Suppressor macrophage (primary cell): ENCODE data around the gene RTP1.
"Not testable (repeated sequence)": the region's sequence is repeated elsewhere in the genome, so short reads cannot be mapped to it uniquely, and the experiment has no call there.

Experiments
- DNase-seq, 4 experiments: peaks; one replicate each; pipeline ENCODE4 v3.0.0-alpha.2; 2020 to 2022

RTP1 gene

DNA sequence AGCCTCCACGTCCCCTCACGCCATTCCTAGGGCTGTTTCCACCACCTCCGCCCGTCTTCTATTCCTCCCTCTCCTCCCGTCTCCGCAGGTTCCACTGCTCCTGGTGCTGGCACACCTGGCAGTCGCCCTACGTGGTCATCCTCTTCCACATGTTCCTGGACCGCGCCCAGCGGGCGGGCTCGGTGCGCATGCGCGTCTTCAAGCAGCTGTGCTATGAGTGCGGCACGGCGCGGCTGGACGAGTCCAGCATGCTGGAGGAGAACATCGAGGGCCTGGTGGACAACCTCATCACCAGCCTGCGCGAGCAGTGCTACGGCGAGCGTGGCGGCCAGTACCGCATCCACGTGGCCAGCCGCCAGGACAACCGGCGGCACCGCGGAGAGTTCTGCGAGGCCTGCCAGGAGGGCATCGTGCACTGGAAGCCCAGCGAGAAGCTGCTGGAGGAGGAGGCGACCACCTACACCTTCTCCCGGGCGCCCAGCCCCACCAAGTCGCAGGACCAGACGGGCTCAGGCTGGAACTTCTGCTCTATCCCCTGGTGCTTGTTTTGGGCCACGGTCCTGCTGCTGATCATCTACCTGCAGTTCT lies 2.3 kb downstream of the RTP1 start:
- not testable (repeated sequence) for DNase-seq

DNA sequence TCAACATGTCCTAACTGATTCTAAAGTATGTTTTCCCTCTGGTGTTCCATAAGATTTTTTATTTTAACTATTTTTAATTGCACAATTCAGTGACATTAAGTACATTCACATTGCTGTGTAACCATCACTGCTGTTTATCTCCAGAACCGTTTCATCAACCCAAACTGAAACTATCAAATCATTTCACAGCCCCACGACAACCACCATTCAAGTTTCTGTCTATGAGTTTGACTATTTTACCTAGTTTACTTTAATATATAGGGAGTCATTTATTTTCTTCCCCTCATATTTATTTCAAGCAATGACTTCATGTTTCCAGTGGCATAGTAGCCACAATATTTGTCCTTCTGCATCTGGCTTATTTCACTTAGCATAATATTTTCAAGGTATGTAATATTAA lies 8.4 kb downstream of the RTP1 start:
- no peak for DNase-seq

DNA sequence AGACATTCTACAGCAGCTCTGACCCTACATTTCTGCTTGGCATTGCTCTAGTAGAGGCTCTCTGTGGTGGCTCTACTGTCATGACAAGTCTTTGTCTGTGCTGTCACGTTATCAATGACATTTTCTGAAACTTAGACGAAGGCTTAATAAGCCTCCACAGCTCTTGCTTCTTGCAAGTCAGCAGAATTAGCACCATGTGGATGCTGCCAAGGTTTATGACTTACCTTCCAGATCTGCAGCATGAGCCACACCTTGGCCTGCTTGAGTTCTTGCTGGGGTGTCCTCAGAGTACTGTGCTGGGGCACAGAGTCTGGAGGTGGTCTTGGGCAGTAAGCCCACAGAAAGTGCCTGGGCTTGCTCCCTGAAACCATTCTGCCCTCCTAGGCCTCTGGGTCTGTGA lies 9.8 kb downstream of the RTP1 start:
- DNase-seq = no peak

DNA sequence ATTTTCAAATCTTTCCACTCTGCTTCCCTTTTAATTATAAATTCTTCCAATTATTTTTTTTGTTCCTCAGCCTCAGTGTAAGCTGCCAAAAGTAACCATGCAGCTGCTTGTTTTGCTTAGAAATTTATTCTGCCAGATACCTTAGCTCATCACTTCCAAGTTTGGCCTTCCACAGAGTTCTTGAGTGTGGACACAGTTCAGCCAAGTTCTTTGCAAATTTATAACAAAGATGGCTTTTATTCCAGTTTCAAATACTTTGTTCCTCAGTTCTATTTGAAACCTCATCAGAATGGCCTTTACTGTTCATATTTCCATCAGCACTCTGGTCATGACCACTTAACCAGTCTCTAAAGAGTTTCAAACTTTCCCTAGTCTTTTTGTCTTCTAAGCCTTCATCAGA lies 10.3 kb downstream of the RTP1 start:
- DNase-seq = no peak

DNA sequence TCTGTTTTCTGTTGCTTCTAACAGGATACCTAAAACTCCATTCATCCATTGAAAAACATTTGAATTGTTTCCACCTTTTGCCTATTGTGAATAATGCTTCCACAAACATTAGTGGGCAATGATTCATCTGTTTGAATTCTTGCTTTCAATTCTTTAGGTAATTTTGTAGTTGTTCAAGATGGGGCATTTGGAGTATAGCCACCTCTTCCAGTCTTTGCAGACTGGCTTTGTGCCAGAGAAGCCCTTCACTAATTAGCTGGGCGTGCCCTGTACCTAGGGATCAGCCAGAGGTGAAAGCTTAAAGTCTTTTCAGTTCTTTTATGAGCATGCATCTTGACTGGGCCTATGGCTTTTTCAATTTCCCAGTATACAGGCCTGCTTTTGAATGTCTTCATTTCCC lies 10.9 kb downstream of the RTP1 start:
- DNase-seq = no peak

DNA sequence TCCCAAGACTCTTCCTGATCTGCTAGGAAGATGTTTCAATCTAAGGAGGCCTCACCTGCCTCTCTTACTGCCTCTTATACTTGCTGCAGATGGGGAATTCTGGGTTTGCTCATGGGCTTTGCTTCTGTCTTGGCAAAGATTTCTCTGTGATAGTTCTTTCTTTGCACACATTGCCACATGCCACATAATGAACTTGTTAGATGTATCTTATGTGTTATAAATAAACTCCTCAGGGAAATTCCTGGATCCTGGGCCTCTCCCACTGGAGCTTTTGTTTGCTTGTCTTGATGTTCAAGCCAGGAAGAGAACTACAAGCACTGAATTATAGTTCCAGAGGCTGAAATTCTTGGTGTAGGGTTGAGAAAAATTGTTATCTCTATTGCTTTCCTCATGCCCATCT lies 12.2 kb downstream of the RTP1 start:
- no peak for DNase-seq

DNA sequence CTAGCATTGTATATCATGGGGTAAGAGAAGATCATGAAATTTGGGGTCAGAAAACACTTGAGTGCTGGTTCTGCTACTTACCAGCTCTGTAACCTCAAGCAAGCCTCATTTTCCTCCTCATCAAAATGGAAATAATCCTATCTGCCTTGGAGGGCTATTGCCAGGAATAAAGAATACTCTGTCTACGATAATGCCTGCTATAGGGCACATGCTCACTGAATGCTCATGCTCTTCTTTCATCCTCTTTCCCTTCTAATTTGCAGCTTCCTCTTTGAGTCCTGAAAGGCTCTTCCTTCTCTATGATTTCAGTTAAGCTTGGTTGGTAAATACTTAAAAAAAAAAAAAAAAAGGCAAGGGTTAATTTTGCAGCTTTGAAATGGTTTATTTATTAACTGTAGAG lies 12.8 kb downstream of the RTP1 start:
- DNase-seq = peak in 1 of 4 experiments; percentile 26

DNA sequence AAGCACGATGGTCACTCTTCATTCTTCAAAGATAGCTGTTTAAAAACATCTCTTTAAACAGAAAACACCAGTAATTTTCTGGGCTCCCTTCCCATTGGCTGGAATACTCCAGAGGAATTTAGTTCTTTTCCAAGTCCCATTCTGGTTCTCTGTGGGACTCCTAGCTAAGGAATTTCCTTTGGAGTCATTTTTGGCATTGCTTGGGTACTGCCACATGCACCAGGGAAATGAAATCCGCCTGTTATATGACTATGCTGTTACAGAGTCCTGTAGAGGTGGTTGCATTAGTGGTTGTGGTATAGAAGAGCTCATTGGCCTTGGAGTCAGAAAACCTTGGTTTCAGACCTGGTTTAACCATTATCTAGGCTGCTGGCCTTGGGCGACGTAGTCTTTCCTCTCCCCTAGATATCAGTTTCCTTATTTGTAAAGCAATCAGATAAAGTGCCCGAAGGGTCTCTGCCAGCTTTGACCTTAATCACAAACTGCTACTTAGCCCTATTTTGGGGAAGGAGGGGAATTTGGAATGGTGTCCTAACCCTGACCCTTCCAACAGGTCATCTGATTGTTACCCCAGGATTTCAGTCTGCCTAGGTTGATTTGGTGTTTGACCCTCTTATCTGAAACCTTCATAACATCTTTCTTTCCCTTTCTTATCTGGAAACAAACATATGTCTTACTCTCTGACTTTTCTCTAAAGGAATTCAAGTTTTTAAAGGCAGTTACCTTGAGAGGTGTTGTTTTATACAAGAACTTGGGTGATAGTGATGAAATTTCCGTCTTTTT lies 13.4 kb downstream of the RTP1 start:
- DNase-seq = no peak

DNA sequence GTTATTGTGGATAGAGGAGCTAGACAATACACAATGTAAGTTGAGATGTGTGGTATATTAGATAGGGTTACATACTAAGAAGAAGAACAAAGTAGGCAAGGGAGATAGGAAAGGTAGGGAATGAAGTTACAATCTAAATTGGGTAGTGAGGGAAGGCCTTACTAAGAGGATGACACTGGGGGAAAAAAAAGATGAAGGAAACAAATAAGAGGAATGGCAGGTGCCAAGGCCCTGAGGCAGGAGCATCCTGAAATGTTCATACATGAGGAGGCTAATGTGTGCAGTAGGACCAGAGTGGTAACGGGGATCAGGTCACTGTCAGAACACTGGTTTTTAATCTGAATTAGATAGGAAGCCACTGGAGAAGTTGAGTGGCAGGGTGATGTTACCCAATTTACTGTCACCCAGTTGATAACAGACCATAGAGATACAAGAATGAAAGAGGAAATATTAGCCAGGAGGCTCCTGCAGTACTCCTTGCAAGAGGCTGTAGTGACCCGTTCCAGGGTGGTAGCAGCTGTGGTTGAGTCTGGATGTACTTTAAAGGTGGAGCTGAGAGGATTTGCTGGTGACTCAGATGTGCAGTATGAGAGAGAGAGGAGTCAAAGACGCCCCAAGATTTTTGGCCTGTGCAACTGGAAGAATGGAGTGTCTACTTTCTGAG lies 14.4 kb downstream of the RTP1 start:
- no peak for DNase-seq

DNA sequence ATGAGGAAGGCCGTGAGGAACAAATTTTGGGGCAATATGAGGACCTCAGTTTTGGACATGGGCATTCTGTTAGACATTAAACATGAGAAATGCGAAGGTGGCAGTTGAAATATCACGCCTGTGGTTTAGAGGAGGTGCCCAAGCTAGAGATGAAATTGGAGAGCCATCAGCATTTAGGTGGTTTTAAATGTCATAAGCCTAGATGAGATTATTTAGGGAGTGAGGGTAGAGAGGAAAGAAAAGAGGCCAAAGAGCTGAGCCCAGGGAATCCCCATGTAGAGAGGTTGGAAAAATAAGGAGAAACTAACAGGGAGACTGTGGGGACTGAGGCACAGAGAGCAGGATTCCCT lies 14.9 kb downstream of the RTP1 start:
- no peak for DNase-seq

DNA sequence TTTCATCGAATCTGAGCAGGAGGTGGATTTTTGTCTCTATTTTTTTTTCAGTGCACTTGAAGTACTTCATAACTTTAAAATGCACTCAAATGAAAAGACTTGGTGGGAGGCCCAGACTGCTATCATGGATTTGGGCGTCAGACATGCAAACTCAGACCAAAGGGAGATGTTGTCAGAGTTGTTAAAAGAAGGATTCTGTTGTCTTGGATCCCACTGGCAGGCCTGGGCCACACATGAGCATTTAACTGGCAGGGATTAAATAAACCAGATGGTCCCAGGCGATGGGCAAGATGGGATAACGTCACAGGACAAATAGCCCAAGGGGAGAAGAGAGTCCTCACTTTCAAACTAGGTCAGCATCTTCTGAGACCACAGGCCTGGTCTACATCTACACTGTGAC lies 15.4 kb downstream of the RTP1 start:
- DNase-seq = no peak

DNA sequence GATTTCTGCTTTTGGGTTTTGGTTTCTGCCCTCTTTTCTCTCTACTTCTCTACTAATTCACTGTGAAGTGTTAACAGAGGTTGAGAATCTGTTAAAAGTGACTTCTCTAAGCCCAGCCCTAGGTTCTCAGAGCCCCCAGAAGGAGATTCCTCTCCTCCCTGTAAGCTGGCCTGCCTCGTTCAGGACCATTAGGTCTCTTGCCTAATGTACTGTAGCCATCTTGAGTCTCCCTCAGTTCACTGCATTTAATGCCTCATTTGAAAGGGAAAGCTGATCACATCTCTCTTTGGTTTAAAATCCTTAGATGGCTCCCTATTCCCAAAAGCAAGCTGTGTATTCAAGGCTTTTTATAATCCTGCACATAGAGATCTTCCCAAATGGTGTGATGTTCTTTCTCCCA lies 16.3 kb downstream of the RTP1 start:
- DNase-seq = no peak

DNA sequence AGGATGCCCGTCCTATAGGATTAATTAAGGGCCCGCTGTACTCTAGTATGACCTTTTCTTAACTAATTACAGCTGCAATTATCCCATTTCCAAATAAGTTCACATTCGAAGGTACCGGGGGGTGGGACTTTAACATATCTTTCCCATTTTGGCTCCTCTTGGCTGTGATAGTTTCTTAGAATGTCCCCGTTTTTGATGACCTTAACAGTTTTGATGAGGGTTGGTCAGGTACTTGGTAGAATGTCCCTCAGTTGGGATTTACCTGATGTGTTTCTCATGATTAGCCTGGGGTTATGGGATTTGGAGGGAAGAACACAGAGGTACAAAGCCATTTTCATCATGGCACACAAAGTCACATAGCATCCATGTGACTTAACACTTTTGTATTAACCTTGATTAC lies 18.2 kb downstream of the RTP1 start:
- DNase-seq = no peak

DNA sequence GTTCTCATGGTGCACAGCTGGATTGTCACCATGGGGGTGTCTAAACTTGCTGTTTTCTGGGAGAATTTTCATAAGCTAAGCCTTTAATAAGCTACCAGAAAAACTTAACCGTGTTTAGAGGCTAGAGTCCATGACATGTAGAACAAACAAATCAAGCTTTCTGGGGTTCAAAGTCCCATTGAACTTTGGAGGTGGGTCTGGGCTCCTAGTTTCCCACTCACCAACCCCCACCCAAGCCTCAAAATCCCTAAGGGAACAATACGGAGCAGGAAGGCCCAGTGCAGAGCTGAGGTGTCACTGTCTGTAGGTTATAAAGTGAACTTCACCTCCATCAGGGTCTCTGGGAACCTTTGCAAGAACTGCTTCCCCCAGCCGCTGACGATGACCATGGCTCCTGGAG lies 25.5 kb downstream of the RTP1 start:
- no peak for DNase-seq

DNA sequence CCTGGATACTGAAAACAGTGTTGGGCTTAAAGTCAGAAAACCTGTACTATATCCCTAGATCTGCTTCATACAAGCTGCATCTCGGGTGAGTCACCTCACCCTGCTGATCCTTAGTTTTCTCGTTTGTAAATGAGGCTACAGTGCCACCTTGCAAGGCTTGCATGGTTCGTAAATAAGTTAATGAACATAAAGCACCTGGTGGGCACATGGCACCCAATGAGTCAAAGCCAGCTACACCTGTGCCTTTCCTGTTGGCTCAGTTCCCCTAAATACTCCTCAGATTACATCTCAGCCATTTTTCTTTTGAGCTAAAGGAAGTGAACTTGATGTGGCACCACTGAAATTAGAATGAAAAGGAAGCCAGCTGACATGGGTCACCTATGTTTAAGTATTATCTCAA lies 26.5 kb downstream of the RTP1 start:
- no peak for DNase-seq

DNA sequence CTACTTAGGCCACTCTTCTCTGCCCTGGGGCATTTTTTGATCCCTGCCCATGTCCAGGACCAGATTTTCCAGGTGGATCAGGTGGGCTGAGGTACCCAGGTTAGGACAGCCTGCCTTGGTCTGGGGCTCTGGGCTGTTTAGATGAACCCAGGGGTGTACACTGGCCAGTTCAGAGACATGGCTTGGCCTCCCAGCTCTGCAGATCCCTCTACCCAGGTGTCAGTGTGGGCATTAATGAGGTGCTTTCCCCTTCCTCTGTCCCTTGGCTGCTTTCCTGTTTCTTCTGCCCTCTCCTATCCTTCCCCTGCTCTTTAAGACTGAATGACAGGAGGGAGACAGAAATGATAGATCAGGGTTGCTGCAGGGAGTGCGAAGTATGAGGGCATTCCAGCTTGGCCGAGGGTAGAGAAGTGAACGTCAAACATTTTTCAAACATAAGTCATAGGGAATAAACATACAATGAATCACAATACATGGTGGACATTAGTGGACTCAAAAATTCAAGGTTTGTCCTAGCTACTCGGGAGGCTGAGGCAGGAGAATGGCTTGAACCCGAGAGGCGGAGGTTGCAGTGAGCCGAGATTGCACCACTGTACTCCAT lies 30.5 kb downstream of the RTP1 start:
- no peak for DNase-seq

DNA sequence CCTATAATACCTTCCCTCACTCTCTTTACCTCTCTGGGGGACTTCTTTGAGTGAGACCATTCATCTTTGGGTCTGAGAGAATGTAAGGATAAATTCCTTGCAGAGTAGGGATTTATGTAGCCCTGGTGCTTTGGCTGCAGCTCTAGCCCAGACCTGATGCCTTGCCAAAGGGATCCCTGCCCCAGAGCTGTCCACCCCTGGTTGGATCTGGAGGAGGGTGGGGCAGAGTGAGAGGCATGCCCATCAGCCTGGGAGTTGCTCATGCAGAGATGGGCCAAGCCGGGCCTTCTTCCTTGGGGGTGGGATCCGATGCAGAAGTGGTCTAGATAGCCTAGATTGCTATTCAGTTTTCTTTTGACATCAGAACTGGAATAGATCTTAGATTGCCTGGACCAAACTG lies 31.5 kb downstream of the RTP1 start:
- DNase-seq = no peak

DNA sequence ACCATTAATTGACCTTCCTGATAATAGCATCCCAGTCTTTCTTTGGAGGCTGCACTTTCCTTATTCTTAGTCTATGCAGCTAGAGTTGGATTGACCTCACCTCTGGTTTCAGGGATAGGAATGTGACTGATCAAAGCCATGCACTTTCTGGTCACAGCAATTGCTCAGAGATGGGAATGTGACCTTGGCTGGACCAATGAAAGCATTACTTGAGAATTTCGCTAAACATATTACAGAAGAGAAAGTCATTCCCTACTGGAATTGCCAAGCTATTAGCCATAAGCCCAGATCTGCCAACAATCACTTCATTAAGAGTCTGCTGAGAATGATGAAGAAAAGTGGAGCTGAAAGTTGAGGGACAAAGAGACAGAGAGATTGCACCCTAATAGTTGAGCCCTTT lies 32.7 kb downstream of the RTP1 start:
- DNase-seq = no peak

DNA sequence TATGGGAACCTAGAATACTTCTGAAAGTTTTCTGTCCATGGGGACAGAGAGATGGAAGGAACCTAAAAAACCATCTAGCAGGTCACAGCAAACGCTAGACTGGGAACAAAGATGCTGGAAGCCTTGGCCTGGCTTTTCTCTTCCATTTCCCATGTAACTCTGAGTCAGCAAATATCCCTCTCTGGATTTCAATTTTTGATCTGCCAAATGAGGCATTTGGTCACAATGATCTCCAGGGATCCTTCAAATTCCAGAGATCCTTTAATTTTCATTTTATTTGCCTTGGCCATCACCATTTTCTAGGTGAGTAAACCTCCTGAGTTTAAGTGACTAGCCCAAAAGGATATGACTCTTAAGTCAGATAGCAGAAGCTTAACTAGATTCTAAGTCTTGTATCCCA lies 39.7 kb downstream of the RTP1 start:
- DNase-seq = no peak

DNA sequence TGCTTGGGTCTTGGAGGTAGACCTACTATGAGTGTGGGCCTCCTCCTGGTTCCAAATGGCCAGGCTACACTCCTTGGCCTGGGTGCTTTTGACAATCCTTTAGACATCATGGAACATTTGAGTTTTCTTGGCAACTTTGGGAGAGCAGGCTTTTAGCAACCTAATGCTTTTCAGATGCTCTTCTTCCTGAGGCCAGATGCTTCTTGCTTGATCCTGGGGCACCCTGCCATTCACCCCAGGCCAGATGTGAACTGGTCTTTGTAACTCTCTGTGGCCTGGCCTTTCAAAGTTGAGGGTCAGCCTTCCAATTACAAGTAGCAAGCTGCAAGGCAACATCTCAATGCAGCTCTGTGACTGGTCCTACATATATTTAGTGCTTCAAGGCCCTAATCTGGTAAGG lies 40.5 kb downstream of the RTP1 start:
- no peak for DNase-seq

DNA sequence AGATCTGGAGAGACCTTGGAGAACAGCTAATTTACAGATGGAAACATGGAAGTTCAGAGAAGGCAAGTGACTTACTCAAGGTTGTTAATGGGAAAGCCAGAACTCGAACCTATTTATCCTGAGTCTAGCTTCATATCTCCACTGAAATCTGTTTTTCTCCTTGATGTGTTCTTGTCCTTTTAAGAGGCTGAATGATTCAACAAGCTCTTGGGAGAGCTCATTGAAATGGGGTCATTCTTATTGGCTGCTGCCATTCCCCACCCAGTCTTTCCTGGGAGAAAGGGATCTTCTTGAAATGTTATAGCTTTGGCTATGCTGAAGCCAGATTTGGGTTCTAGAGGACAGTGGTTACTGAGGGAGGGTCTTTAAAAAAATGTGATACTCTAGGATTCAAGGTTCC lies 41.0 kb downstream of the RTP1 start:
- DNase-seq = no peak

DNA sequence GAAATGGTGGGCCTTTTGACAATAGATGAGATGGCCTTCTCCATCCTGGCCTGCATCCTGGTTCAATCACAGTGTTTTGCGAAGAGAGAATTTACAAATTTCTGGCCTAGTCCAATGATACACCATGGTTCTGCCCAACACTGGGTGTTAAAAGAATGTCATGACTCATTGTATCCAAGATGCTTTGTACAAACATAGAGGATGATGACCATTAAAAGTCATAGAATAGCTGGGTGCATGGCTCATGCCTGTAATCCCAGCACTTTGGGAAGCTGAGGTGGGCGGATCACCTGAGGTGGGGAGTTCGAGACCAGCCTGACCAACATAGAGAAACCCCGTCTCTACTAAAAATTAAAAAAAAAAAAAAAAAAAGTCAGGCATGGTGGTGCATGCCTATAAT lies 41.5 kb downstream of the RTP1 start:
- DNase-seq = not testable (repeated sequence)

DNA sequence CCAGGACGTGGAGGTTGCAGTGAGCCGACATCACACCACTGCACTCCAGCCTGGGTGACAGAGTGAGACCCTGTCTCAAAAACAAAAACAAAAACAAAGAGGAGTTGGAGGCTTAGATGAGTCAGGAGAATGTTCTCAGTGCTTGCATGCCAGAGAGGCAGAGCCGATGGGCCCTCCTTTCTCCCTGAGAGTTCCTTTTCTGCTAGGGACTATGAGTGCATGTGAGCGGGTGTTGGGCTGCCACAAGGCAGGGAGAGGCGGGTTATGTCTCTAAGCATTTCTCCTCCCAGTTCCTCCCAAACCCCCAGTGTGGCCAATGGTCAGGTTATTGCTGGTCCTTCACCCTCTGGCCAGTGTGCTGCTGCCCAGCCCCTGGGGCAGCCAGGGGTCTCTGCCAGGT lies 45.1 kb downstream of the RTP1 start:
- DNase-seq = no peak

DNA sequence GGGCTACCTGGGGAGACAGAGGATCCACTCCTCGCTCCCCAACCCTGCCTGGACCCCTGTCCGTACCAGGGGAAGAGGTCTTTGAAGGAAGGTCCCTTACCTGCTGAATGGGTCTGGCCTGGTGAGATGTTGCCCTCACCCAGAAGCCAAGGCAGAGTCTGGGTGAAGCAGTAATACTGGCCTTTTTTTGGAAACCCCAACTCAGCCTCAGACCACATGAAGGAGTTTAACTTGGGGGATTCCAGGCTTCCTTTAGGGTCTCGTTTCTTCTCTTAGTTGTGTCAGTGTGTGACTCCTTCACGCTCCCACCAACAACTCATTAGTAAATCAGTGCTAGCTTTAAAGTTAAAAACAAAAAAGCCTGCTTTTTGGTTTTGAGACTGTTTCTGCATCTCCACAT lies 45.6 kb downstream of the RTP1 start:
- no peak for DNase-seq
